HG02885 (cell line): ENCODE results near the gene SRGAP2B.
"Not testable (repeated sequence)": the region's sequence is repeated elsewhere in the genome, so short reads cannot be mapped to it uniquely, and the experiment has no call there.

Source experiments
- ATAC-seq: cut with Tn5 transposase; IDR thresholded peaks from one replicate; pipeline ENCODE4 v1.9.1; 2021; ENCODE audit warnings: mild to moderate bottlenecking; ENCODE audit not compliant: unreplicated experiment, poor library complexity

The SRGAP2B gene

DNA sequence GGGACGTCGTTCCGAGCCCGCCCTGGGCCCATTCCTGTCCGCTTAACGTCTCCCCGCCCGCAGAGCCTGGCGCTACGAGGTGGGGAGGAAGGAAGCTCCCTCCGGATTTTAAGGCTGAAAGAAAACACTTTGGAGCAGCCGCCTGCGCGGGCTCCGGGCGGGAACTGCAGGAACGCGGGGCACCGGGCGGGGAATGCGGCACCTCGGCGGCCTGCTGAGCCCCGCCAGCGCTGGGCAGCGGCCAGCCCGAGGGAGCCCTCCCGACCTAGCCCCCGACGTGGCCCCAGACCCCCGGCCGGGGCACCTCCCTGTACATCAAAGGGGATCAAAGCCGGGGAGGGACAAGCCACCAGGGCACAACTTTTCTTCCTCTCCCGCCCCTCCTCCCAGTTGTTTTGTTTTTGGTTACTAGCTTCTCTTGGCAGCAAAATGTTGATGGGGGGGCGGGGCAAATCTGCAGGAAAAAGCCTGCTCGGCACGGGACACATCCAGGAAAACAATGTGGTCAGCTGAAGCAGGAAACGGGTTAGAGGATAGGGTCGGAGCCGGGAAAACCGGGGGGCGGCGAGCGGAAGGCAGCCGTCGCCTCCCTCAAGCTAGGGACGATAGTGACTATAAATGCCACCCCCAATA lies 1.5 kb downstream of the SRGAP2B start:
- not testable (repeated sequence) for ATAC-seq

DNA sequence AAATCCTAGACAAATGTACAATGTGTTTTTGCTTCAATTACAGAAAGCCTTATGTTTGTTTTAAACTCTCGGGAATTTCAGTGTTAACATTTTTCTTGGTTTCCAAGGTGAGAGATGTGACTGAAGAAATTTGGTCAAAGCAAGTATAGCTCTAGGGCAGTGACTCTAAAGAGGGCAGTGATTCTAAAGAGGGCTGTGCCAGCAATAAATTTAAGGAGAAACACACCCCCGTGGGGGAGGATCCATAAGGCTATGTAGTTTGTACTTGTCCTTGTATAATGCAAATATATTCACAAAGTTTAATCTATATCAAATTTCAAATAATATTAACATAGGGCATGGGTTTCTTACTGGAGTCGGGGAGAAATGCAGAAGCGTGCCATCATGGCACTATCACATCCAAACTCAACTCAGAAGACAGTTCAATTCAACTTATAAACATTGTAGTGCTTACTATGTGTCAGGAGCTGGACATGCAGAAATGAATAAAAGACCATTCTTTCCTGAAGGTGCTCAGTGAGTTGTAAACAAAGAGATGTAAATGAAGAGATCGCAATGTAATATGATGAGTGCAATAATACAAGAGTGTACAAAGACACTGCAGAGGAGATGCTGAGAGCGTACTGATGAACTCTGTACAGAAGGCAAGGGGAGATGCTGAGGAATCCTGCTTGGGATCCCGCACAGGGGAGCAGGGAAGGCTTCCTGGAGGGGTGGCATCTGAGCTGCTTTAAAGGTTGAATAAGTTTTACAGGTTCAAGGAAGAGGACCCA lies 12.5 kb downstream of the SRGAP2B start:
- not testable (repeated sequence) for ATAC-seq

DNA sequence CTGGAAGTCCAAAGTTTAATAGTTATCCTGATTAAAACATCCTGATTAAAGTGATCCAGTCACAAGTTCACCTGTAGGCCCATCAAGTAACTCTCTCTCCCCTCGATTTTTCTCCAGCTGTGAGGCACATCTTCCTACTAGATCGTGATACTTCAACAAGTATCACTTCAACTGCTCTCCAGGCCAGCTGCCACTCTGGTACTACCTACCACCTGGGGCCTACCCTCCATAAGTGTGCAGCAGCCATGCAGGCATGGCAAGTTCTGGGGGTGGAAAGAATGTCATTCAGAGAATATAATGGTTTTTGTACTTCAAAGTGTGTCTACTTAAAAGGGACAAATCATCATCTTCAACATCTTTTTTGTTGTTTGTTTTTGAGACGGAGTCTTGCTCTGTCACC lies 14.9 kb downstream of the SRGAP2B start:
- not testable (repeated sequence) for ATAC-seq

DNA sequence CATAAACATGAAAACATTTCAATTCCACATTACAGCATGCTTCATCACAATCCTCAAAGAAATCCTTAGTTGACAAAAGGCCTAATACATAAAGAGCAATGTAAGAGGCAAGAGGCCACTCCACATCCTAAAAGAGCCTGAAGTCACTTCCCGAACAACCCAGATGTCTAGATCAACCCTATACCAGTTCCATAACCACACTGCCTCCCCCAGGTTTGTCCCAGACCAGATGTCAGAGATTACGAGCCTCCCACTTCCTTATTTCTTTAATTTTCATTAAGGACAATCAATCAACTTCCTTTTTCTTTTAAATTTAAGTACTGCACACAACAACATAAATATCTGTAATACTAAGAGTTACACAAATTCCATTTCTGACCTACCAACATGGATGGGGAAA lies 15.4 kb downstream of the SRGAP2B start:
- not testable (repeated sequence) for ATAC-seq

DNA sequence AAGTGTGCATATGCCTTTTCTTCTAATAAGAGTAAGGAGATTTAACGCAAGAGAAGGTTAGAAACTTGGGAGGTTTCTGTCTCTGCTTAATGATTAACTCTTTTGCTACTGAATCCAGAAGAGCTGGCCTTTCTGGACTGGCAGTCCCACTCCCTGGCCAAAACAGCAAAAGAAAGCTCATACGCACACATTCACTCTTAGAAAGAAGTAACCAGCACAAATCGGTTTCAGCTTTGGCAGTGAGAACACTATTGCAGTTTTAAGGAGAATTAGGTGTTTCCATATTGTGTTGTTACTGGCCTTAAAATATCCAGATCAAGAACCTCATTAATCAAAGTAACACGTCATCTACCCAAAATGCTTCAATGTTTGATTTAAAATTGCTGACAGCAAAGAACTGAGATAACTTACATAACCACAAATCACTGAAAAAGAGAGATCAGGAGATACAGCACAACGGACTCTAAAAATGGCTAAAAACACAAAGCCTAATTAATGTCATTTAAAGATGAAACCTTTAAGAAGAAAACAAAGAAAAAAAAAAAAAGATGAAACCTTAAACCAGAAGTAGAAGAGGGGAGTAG lies 16.2 kb downstream of the SRGAP2B start:
- ATAC-seq: not testable (repeated sequence)

GRCh38 chr1:145077872-145078786 lies 17.0 kb downstream of the SRGAP2B start:
- not testable (repeated sequence) for ATAC-seq

GRCh38 chr1:145076877-145077276 lies 18.3 kb downstream of the SRGAP2B start:
- ATAC-seq: not testable (repeated sequence)

DNA sequence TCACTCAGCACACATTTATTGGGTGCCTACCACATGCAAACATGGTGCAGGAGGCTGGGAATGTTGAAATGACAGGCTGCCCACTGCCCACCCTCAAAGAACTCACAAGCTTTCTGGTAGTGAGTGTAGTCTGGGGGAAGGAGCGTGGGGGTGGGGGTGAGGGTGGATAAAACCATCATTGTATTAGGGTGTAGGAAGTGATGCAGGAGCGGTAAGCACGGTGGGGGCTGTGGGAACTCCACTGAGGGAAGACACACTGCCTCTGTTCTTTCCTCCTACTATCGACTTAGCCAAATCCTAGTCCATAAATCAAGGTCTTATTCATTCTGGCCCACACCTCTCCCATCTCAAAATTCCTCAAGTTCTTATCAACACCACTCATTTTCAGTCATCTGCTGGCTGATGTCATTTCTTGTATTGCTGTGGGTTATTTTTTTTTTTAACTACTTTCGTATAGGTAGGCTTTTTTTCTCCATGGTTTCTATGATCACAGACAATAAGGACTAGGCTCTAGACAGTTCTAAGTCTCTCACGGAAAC lies 21.0 kb downstream of the SRGAP2B start:
- not testable (repeated sequence) for ATAC-seq

- ATAC-seq: not testable (repeated sequence)
Measured at GRCh38 chr1:145071569-145071968, 23.6 kb downstream of the SRGAP2B start.

GRCh38 chr1:145066486-145066885 lies 28.6 kb downstream of the SRGAP2B start:
- not testable (repeated sequence) for ATAC-seq

- ATAC-seq: peak; percentile 68
Measured at GRCh38 chr1:145065194-145065826, 29.8 kb downstream of the SRGAP2B start.

GRCh38 chr1:145063941-145064648 lies 31.0 kb downstream of the SRGAP2B start:
- not testable (repeated sequence) for ATAC-seq

GRCh38 chr1:145063285-145063684 lies 31.8 kb downstream of the SRGAP2B start:
- not testable (repeated sequence) for ATAC-seq

- peak; percentile 35 for ATAC-seq
Measured at GRCh38 chr1:145058184-145058583, 36.9 kb downstream of the SRGAP2B start.

DNA sequence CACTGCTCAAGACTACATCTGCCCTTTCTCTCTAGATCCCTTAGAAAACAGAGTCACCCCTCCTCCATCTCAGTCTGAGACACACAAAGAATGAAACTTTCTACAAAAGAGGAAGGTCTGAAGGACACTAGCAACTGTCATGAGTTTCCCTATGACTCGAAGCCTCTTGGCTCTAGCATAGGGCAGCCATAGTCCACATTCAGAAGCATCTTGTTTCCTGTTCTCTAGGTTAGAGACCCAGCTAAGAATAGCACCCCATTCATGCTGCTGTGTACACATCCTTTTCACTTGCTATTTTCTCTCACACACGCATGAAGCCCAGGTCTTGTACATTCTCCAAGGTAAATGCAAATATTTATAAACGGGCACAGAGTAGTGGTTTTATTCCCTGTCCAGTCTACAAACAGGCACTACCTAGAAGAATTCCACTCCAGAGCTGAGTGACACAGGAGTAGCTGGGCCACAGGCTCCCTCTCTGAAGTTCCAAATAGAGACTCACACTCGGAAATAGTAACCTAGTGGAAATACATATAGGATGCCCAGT lies 39.8 kb downstream of the SRGAP2B start:
- peak; percentile 99 for ATAC-seq

- not testable (repeated sequence) for ATAC-seq
Measured at GRCh38 chr1:145053428-145053827, 41.7 kb downstream of the SRGAP2B start.

DNA sequence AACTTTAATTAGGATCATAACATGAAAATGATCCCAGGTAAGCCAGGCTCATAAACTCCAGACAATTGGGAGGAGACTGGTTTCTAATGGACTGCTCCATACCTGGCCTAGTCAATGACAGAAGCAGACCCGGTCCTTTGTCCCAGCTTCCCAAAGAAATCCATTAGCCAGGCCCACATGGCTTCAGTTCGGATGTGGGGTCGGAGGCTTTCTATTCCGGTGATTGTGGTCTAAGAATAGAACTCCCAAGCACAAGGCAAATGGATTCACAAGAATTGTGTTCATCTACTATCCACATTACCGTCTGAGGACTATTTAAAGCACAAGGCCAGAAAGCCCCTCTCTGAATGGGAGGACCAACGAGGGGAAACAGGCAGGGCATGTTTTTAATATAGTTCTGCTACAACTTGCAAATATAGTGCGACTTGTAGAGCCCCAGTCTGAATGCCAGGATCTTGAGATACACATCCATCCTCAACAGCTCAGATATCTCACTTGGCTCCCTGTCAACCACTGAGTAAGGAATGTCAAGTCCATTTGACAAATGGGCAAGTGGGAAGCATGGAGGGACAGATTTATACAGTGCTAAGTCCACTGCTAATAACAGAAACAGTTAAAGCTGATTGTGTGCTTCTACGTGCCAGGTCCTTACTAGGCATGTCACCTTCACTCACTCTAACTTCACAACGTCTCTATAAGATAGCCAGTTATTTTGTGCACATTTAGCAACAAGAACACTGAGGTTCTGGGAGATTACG lies 42.9 kb downstream of the SRGAP2B start:
- not testable (repeated sequence) for ATAC-seq
